Neural cell (in vitro differentiated cells): ENCODE measurements around the gene PCSK9. TPM values are rescaled to one million over a fixed set of nuclear protein-coding genes. Genes with fewer than 3 reads are reported as not detected.

Experiments used
- H2AFZ ChIP-seq: fragments of 200-600, 300-800 bp; sonication (generic), shearing (Covaris generic); 2 replicates; pipeline ENCODE4 v1.6.0; 2014; ENCODE audit warnings: low read depth, mild to moderate bottlenecking, antibody characterized with exemption, low read length, moderate library complexity
- H3F3A ChIP-seq: fragments of 200-600 bp; shearing (Covaris generic); 2 replicates; pipeline ENCODE4 v1.6.1; 2016; ENCODE audit warnings: mild to moderate bottlenecking, moderate library complexity, mixed read lengths, antibody characterized with exemption, low read length; ENCODE audit not compliant: insufficient read depth, poor library complexity, severe bottlenecking
- H3K27ac ChIP-seq: fragments of 200-600, 300-800 bp; sonication (generic), shearing (Covaris generic); 2 replicates; pipeline ENCODE4 v1.5.1; 2014; ENCODE audit warnings: mild to moderate bottlenecking, low read length, moderate library complexity
- H3K27me3 ChIP-seq: fragments of 300-800, 200-600 bp; sonication (generic), shearing (Covaris generic); 2 replicates; pipeline ENCODE4 v1.6.0; 2014; ENCODE audit warnings: mild to moderate bottlenecking, low read depth, low read length, moderate library complexity; ENCODE audit not compliant: insufficient read depth
- H3K36me3 ChIP-seq: fragments of 300-800, 200-600 bp; sonication (generic), shearing (Covaris generic); 2 replicates; pipeline ENCODE4 v1.5.1; 2014; ENCODE audit warnings: mild to moderate bottlenecking, antibody characterized with exemption, low read length, moderate library complexity; ENCODE audit not compliant: insufficient read depth
- H3K4me2 ChIP-seq: fragments of 300-800, 200-600 bp; sonication (generic), shearing (Covaris generic); 2 replicates; pipeline ENCODE4 v1.6.0; 2014; ENCODE audit warnings: mild to moderate bottlenecking, low read length
- H3K4me3 ChIP-seq: fragments of 300-800, 200-600 bp; sonication (generic), shearing (Covaris generic); 2 replicates; pipeline ENCODE4 v1.5.1; 2014; ENCODE audit warnings: mild to moderate bottlenecking, low read length, moderate library complexity
- H3K79me2 ChIP-seq: fragments of 200-600 bp; shearing (Covaris generic); replicated peaks from 2 replicates; pipeline ENCODE4 v1.6.0; 2014; ENCODE audit warnings: mild to moderate bottlenecking, low read length, moderate library complexity; ENCODE audit not compliant: insufficient read depth
- H3K9ac ChIP-seq: fragments of 300-800, 200-600 bp; sonication (generic), shearing (Covaris generic); 2 replicates; pipeline ENCODE4 v1.6.1; 2016; ENCODE audit warnings: mild to moderate bottlenecking, low read length, mixed read lengths
- H3K9me2 ChIP-seq: fragments of 200-600 bp; shearing (Covaris generic); 2 replicates; pipeline ENCODE4 v1.6.1; 2016; ENCODE audit warnings: mild to moderate bottlenecking, low read length, mixed read lengths; ENCODE audit not compliant: insufficient read depth
- H3K9me3 ChIP-seq: fragments of 200-600, 300-800 bp; sonication (generic), shearing (Covaris generic); 2 replicates; pipeline ENCODE4 v1.6.1; 2016; ENCODE audit warnings: mild to moderate bottlenecking, mixed run types, low read length, moderate library complexity, mixed read lengths
- H4K20me1 ChIP-seq: fragments of 200-600 bp; shearing (Covaris generic); 2 replicates; pipeline ENCODE4 v1.6.1; 2016; ENCODE audit warnings: mild to moderate bottlenecking, mixed run types; ENCODE audit not compliant: insufficient read depth
- EP300 ChIP-seq: fragments of 450-650 bp; conservative IDR thresholded peaks from 2 replicates; pipeline ENCODE4 v1.6.1; 2014; ENCODE audit warnings: antibody characterized with exemption, mild to moderate bottlenecking, moderate library complexity; ENCODE audit not compliant: poor library complexity, severe bottlenecking
- EZH2 ChIP-seq: fragments of 200-600, 300-800 bp; shearing (Covaris generic), sonication (generic); IDR thresholded peaks from 2 replicates; pipeline ENCODE4 v1.6.1; 2014; ENCODE audit warnings: antibody characterized with exemption, low read length, borderline replicate concordance, mild to moderate bottlenecking; ENCODE audit not compliant: insufficient read depth, poor library complexity, severe bottlenecking
- SMC3 ChIP-seq: fragments of 450-650 bp; conservative IDR thresholded peaks from 2 replicates; pipeline ENCODE4 v1.6.1; 2014; ENCODE audit warnings: antibody characterized with exemption, mild to moderate bottlenecking, moderate library complexity; ENCODE audit not compliant: poor library complexity
- TAF1 ChIP-seq: IDR thresholded peaks from 2 replicates; pipeline ENCODE4 v1.6.1; 2012; ENCODE audit warnings: low read depth
- polyA plus RNA-seq: library from polyadenylated mRNA; depleted of rRNA; stranded (reverse); fragments of >200 nt; gene quantifications from 2 replicates; pipeline ENCODE4 v1.2.3, GENCODE V29; 2014
- TF ChIP-seq, protein P1 (sequence below): IDR thresholded peaks from 2 replicates; pipeline ENCODE4 v1.6.1; 2012; ENCODE audit warnings: borderline replicate concordance

The PCSK9 gene
- polyA plus RNA-seq, 1 donor from 2014 or later = not detected

DNA sequence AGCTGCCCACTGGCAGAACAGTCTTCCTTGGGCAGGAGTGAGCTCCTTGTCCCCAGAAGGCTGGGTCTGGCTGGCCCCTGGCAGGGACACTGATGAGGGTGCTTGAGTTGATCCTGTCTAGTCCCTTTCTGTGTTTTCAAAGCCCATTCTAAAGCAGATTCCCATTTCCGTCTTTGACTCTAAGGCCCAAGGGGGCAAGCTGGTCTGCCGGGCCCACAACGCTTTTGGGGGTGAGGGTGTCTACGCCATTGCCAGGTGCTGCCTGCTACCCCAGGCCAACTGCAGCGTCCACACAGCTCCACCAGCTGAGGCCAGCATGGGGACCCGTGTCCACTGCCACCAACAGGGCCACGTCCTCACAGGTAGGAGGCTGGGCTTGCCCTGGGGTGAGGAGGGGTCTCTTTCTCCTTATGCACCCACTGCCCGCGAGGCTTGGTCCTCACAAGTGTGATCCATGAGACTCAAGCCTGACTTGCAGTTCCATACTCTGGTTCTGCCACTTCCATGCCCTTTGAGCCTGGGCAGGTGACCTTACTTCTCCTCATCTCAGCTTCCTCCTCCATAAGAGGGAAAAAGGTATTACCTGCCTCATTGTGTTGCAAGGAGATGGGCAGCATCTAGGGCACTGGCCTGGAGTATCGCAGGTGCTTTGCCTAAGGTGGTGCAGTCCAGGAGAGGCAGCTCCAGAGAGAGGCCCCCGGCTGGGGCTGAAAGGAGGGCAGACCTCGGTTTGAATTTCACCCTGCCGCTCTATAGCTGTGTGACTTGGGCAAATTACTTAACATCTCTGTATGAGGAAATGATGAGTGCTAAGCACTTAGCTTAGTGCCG lies 20.2 kb downstream of the PCSK9 start:
- TF ChIP-seq SMC3 (no peak), EP300 (no peak), EZH2 (no peak)
- TF ChIP-seq, protein P1, sequence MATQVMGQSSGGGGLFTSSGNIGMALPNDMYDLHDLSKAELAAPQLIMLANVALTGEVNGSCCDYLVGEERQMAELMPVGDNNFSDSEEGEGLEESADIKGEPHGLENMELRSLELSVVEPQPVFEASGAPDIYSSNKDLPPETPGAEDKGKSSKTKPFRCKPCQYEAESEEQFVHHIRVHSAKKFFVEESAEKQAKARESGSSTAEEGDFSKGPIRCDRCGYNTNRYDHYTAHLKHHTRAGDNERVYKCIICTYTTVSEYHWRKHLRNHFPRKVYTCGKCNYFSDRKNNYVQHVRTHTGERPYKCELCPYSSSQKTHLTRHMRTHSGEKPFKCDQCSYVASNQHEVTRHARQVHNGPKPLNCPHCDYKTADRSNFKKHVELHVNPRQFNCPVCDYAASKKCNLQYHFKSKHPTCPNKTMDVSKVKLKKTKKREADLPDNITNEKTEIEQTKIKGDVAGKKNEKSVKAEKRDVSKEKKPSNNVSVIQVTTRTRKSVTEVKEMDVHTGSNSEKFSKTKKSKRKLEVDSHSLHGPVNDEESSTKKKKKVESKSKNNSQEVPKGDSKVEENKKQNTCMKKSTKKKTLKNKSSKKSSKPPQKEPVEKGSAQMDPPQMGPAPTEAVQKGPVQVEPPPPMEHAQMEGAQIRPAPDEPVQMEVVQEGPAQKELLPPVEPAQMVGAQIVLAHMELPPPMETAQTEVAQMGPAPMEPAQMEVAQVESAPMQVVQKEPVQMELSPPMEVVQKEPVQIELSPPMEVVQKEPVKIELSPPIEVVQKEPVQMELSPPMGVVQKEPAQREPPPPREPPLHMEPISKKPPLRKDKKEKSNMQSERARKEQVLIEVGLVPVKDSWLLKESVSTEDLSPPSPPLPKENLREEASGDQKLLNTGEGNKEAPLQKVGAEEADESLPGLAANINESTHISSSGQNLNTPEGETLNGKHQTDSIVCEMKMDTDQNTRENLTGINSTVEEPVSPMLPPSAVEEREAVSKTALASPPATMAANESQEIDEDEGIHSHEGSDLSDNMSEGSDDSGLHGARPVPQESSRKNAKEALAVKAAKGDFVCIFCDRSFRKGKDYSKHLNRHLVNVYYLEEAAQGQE = no peak
- no peak overlapping the region for H3K27ac ChIP-seq
- no peaks in the 10 kb centered on the region for H3K27me3 ChIP-seq
- no peaks in the 10 kb centered on the region for H4K20me1 ChIP-seq
- no peak overlapping the region for H3K4me2 ChIP-seq
- no peak overlapping the region for H3K4me3 ChIP-seq
- no peak overlapping the region for H2AFZ ChIP-seq
- H3F3A ChIP-seq = no peaks in the 10 kb centered on the region
- H3K36me3 ChIP-seq = no peaks in the 10 kb centered on the region
- H3K9ac ChIP-seq = no peak overlapping the region
- no peaks in the 10 kb centered on the region for H3K79me2 ChIP-seq
- H3K9me2 ChIP-seq = no peaks in the 10 kb centered on the region
- no peaks in the 10 kb centered on the region for H3K9me3 ChIP-seq

DNA sequence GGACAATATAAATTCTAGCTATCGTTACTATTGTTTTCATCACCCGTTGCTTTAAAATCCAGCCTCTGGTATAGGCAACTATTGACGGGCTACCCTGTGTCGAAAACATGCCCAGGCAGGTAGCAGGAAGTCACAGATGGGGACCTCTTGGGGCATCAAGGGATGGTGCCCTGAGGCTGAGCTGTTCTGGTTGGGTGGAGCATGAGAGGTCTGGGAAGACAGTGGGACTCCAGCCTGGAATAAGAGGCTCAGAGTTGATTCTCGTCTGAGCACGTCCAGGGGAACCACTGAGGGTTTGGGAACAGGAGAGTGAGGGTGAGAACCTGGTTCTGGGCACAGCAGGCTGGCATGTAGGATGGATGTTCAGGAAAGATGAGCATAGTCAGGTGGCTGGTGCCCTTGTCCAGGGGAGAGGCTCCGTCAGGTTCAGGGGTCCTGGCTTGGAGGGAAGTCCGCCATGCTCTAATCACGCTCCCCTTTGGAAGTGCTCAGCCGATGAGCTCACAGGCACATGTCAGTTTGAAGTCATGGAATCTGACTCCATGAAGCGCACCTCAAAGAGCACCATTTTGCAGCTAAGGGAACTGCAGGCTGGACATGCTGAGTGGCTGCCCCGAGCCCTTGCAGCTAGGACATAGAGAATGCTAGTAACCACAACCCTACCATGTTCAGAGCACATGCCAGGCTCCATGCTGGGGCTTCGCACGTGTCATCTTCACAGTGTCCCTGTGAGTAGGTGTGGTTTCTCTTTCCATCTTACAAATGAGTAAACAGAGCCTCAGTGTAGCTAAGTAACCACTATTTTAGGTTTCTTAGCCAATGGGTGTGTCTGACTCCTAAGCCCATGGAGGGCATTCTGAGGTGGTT lies 21.0 kb downstream of the PCSK9 start:
- no peak overlapping the region for H2AFZ ChIP-seq
- H3K36me3 ChIP-seq = no peaks in the 10 kb centered on the region

More for the DNA sequence above, 21.0 kb downstream of the PCSK9 start:
- H3K27ac ChIP-seq = no peak overlapping the region
- H3K79me2 ChIP-seq = no peaks in the 10 kb centered on the region
- H4K20me1 ChIP-seq = no peaks in the 10 kb centered on the region
- no peak overlapping the region for H3K9ac ChIP-seq
- no peak overlapping the region for H3K4me2 ChIP-seq
- no peaks in the 10 kb centered on the region for H3F3A ChIP-seq
- no peaks in the 10 kb centered on the region for H3K9me2 ChIP-seq
- H3K27me3 ChIP-seq = no peaks in the 10 kb centered on the region
- TF ChIP-seq SMC3 = no peak
- TF ChIP-seq EP300 = no peak
- TF ChIP-seq, protein P1 = no peak
- TF ChIP-seq TAF1 = no peak
- TF ChIP-seq EZH2 = no peak
- no peak overlapping the region for H3K4me3 ChIP-seq
- H3K9me3 ChIP-seq = no peaks in the 10 kb centered on the region
